ENCODE results near the gene PLPPR5.

The PLPPR5 gene

GRCh38 chr1:98908980-98909379, 95.7 kb downstream of the PLPPR5 start:
- H3K36me3 ChIP-seq (ENCODE audit: insufficient read depth) = no peaks in the 10 kb centered on the region
- no peak overlapping the region for H2AFZ ChIP-seq (ENCODE audit: low read depth)
- H3K4me1 ChIP-seq (ENCODE audit: low read depth, poor library complexity, severe bottlenecking) = no peaks in the 10 kb centered on the region
- H3K79me2 ChIP-seq (ENCODE audit: insufficient read depth, low read depth) = no peaks in the 10 kb centered on the region
- H3K27ac ChIP-seq = no peak overlapping the region
- TF ChIP-seq CTCF (conservative IDR thresholded peaks at IDR 0.05; ENCODE audit: low read depth, low read length) = no peak
- no peaks in the 10 kb centered on the region for H4K20me1 ChIP-seq (ENCODE audit: insufficient read depth)
- no peaks in the 10 kb centered on the region for H3K27me3 ChIP-seq (ENCODE audit: insufficient read depth, low read depth)
- no peak overlapping the region for H3K9ac ChIP-seq
- H3K4me3 ChIP-seq (IDR thresholded peaks at IDR 0.05; ENCODE audit: insufficient read depth, low read depth, low read length) = no peak overlapping the region
- H3K4me2 ChIP-seq = no peak overlapping the region

- no peak overlapping the region for H3K4me2 ChIP-seq
- no peaks in the 10 kb centered on the region for H3K27me3 ChIP-seq (ENCODE audit: insufficient read depth, low read depth)
- H3K79me2 ChIP-seq (ENCODE audit: insufficient read depth, low read depth) = no peaks in the 10 kb centered on the region
- no peak overlapping the region for H3K4me3 ChIP-seq (IDR thresholded peaks at IDR 0.05; ENCODE audit: insufficient read depth, low read depth, low read length)
- H4K20me1 ChIP-seq (ENCODE audit: insufficient read depth) = no peaks in the 10 kb centered on the region
- H2AFZ ChIP-seq (ENCODE audit: low read depth) = no peak overlapping the region
- no peaks in the 10 kb centered on the region for H3K36me3 ChIP-seq (ENCODE audit: insufficient read depth)
- no peaks in the 10 kb centered on the region for H3K4me1 ChIP-seq (ENCODE audit: low read depth, poor library complexity, severe bottlenecking)
- TF ChIP-seq CTCF (conservative IDR thresholded peaks at IDR 0.05; ENCODE audit: low read depth, low read length) = no peak
- no peak overlapping the region for H3K27ac ChIP-seq
- no peak overlapping the region for H3K9ac ChIP-seq
These were observed 97.9 kb downstream of the PLPPR5 start for GRCh38 chr1:98906809-98907208.

- Histone ChIP-seq H3K27ac (no peak overlapping the region), H4K20me1 (ENCODE audit: insufficient read depth) (no peaks in the 10 kb centered on the region), H3K4me3 (IDR thresholded peaks at IDR 0.05; ENCODE audit: insufficient read depth, low read depth, low read length) (no peak overlapping the region), H3K4me1 (ENCODE audit: low read depth, poor library complexity, severe bottlenecking) (no peaks in the 10 kb centered on the region), H3K27me3 (ENCODE audit: insufficient read depth, low read depth) (no peaks in the 10 kb centered on the region), H3K36me3 (ENCODE audit: insufficient read depth) (no peaks in the 10 kb centered on the region), H3K4me2 (no peak overlapping the region), H3K9ac (no peak overlapping the region), H2AFZ (ENCODE audit: low read depth) (no peak overlapping the region), H3K79me2 (ENCODE audit: insufficient read depth, low read depth) (no peaks in the 10 kb centered on the region)
- no peak for TF ChIP-seq CTCF (conservative IDR thresholded peaks at IDR 0.05; ENCODE audit: low read depth, low read length)
These were observed 98.3 kb downstream of the PLPPR5 start for GRCh38 chr1:98906361-98906760.

- Histone ChIP-seq H2AFZ (ENCODE audit: low read depth) (no peak overlapping the region), H4K20me1 (ENCODE audit: insufficient read depth) (no peaks in the 10 kb centered on the region), H3K27ac (no peak overlapping the region), H3K79me2 (ENCODE audit: insufficient read depth, low read depth) (no peaks in the 10 kb centered on the region), H3K4me2 (no peak overlapping the region), H3K9ac (no peak overlapping the region), H3K4me3 (IDR thresholded peaks at IDR 0.05; ENCODE audit: insufficient read depth, low read depth, low read length) (no peak overlapping the region), H3K4me1 (ENCODE audit: low read depth, poor library complexity, severe bottlenecking) (no peaks in the 10 kb centered on the region), H3K36me3 (ENCODE audit: insufficient read depth) (no peaks in the 10 kb centered on the region), H3K27me3 (ENCODE audit: insufficient read depth, low read depth) (no peaks in the 10 kb centered on the region)
- TF ChIP-seq CTCF (conservative IDR thresholded peaks at IDR 0.05; ENCODE audit: low read depth, low read length) = no peak
These were observed 100.0 kb downstream of the PLPPR5 start for GRCh38 chr1:98904684-98905083.

- Histone ChIP-seq H3K27me3 (ENCODE audit: insufficient read depth, low read depth) (no peaks in the 10 kb centered on the region), H3K4me3 (IDR thresholded peaks at IDR 0.05; ENCODE audit: insufficient read depth, low read depth, low read length) (no peak overlapping the region), H3K4me2 (no peak overlapping the region), H2AFZ (ENCODE audit: low read depth) (no peak overlapping the region), H3K27ac (no peak overlapping the region), H3K79me2 (ENCODE audit: insufficient read depth, low read depth) (no peaks in the 10 kb centered on the region), H4K20me1 (ENCODE audit: insufficient read depth) (no peaks in the 10 kb centered on the region), H3K9ac (no peak overlapping the region), H3K4me1 (ENCODE audit: low read depth, poor library complexity, severe bottlenecking) (no peaks in the 10 kb centered on the region), H3K36me3 (ENCODE audit: insufficient read depth) (no peaks in the 10 kb centered on the region)
- no peak for TF ChIP-seq CTCF (conservative IDR thresholded peaks at IDR 0.05; ENCODE audit: low read depth, low read length)
These were observed 100.9 kb downstream of the PLPPR5 start for GRCh38 chr1:98903726-98904125.
